ENCODE results near the gene MTLN. TPM values are rescaled to one million over a fixed set of nuclear protein-coding genes. Genes with fewer than 3 reads are reported as not detected.
"Not testable (repeated sequence)": the region's sequence is repeated elsewhere in the genome, so short reads cannot be mapped to it uniquely, and the experiment has no call there.

The MTLN gene, protein sequence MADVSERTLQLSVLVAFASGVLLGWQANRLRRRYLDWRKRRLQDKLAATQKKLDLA
- total RNA-seq (20.2 and 42.1 TPM in 2 replicates), polyA plus RNA-seq (77.2 and 78.9 TPM in 2 replicates)

DNA sequence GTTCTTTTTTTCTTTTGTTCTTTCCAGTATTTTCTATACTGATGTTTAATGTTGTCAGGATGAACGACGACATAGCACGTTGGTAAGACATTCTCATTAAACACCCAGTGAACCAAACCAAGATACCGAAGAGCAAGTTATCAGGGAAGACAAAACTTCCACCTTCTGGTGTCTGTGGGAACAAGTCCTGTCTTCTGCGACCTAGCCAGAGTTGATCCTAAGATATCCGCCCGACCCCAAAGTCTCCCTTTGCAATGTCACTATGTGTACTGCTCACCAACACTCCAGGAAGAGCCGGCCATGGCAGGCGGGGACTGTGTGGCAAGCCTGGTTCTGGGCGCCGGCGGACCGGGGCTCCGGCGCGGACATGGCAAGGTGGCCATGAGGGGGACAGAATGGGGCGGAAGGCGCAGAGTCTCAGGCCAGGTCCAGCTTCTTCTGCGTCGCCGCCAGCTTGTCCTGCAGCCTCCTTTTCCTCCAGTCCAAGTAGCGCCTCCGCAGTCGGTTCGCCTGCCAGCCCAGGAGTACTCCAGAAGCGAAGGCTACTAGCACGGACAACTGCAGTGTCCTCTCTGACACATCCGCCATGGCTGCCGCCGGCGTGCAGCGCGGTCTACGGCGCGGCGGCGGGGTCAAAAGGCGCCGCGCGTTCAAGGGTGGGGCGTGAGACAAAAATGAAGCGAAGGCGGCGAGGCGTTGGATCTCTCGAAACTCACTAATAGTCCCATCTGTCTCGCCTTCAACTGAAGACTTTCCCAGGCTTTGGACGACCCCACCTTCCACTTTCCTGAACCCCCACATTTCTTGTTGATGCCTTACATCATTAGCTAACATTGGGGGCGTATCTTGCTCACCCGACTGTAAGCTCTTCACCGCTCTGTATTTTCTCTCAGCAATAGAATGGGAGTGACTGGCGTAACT lies at the start of gene MTLN:
Gene MTLN (minus strand): TSS at position 610 of the 921 bp plus-strand sequence. CDS start 22 bp downstream, at position 588.
- peaks cover 4% of the 10 kb centered on the region for H3K27me3 ChIP-seq
- H3K4me1 ChIP-seq (ENCODE audit: insufficient read depth) = peaks cover 9% of the 10 kb centered on the region
- peaks cover 9% of the 10 kb centered on the region for H3K79me2 ChIP-seq
- H2AFZ ChIP-seq = peak within 1 kb of the TSS; percentile 66
- H3K4me3 ChIP-seq = peak within 1 kb of the TSS; percentile 77
- no peaks in the 10 kb centered on the region for H3K9me3 ChIP-seq (ENCODE audit: low read depth)
- WGBS (ENCODE audit: low lambda C conversion rate, missing lambda C conversion rate) = 4% methylated on average over 54 of the region's 54 CpGs
- peak within 1 kb of the TSS; percentile 89 for H3K27ac ChIP-seq
- no peaks in the 10 kb centered on the region for H4K20me1 ChIP-seq (ENCODE audit: insufficient read depth, poor library complexity, severe bottlenecking)
- DNase-seq (ENCODE audit: low spot score) = peak; percentile 82
- no peaks in the 10 kb centered on the region for H3K36me3 ChIP-seq (replicated peaks; ENCODE audit: insufficient read depth, low read depth)
- peak within 1 kb of the TSS; percentile 88 for H3K4me2 ChIP-seq
- no peaks in the 10 kb centered on the region for H3K9me2 ChIP-seq (replicated peaks; ENCODE audit: insufficient read depth)
- no peak for TF ChIP-seq EZH2phosphoT487 (IDR thresholded peaks at IDR 0.05; ENCODE audit: low read depth, severe bottlenecking, unreplicated experiment)
- TF ChIP-seq EZH2 (IDR thresholded peaks at IDR 0.05; ENCODE audit: borderline replicate concordance) = no peak
- TF ChIP-seq, protein P1, sequence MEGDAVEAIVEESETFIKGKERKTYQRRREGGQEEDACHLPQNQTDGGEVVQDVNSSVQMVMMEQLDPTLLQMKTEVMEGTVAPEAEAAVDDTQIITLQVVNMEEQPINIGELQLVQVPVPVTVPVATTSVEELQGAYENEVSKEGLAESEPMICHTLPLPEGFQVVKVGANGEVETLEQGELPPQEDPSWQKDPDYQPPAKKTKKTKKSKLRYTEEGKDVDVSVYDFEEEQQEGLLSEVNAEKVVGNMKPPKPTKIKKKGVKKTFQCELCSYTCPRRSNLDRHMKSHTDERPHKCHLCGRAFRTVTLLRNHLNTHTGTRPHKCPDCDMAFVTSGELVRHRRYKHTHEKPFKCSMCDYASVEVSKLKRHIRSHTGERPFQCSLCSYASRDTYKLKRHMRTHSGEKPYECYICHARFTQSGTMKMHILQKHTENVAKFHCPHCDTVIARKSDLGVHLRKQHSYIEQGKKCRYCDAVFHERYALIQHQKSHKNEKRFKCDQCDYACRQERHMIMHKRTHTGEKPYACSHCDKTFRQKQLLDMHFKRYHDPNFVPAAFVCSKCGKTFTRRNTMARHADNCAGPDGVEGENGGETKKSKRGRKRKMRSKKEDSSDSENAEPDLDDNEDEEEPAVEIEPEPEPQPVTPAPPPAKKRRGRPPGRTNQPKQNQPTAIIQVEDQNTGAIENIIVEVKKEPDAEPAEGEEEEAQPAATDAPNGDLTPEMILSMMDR (IDR thresholded peaks at IDR 0.05; ENCODE audit: poor library complexity) = no peak

DNA sequence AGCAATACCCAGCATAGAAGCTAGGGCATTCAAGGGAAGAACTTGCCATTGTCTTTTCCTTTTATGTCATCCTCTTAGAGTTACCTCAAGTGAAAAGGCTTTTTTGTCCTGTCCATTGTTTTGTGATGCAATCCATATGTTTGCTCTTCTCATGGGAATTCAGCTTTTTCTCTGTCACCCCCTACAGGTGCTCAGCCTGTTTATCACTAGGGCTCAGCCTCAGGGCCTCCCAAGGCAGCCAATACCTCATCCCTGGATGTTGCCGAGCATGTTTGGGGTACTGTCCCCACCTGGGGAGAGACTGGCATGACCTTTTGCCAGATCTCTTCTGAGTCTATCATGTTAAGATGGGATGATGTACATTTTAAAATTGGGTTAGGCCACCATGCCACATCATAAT lies 49.6 kb upstream of the MTLN start:
- H3K4me3 ChIP-seq; H3K27ac ChIP-seq; H3K9me2 ChIP-seq (replicated peaks; ENCODE audit: insufficient read depth); H3K36me3 ChIP-seq (replicated peaks; ENCODE audit: insufficient read depth, low read depth); H3K79me2 ChIP-seq; H2AFZ ChIP-seq; H3K9me3 ChIP-seq (ENCODE audit: low read depth); H4K20me1 ChIP-seq (ENCODE audit: insufficient read depth, poor library complexity, severe bottlenecking); H3K4me1 ChIP-seq (ENCODE audit: insufficient read depth); H3K4me2 ChIP-seq; H3K27me3 ChIP-seq; DNase-seq (ENCODE audit: low spot score): not testable (repeated sequence)
- WGBS (ENCODE audit: low lambda C conversion rate, missing lambda C conversion rate) = no CpG with 5 or more reads among the region's 1 CpG

DNA sequence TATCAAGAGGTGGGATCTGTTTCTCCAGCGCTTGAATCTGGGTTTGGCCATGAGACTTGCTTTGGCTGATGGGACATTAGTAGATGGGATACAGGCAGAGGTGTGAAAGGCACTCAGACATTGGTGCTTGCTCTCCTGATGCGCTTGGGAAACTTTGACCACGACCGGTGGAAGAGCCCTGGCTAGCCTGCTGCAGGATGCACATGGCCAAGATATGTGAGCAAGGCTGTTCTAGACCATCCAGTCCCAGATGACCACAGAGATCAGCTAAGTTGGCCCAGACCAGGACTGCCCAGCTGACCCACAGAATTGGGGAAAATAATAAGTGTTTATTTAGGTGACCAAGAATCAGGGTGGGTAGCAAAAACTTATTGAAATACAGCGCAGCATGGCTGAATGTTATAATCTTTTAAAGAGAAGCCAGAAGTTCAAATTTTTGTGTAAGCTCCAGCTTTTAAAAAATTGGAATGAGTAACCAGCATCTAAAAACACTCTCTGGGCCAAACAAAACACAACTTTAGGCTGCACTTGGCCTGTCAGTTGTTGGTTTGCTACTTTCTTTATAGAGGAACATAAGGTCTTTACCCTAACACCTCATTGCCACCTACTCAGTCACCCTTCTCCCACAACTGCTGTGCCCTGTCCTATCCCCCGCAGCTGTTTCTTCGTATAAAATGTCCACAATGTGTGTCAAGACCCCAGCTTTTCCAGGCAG lies 35.9 kb upstream of the MTLN start:
- not testable (repeated sequence) for H3K9me2 ChIP-seq (replicated peaks; ENCODE audit: insufficient read depth); H3K27me3 ChIP-seq; H3K4me3 ChIP-seq; H3K9me3 ChIP-seq (ENCODE audit: low read depth); H3K79me2 ChIP-seq; H3K4me2 ChIP-seq; H3K27ac ChIP-seq; H2AFZ ChIP-seq; H3K36me3 ChIP-seq (replicated peaks; ENCODE audit: insufficient read depth, low read depth); H3K4me1 ChIP-seq (ENCODE audit: insufficient read depth); H4K20me1 ChIP-seq (ENCODE audit: insufficient read depth, poor library complexity, severe bottlenecking); DNase-seq (ENCODE audit: low spot score)
- 96% methylated on average over 4 of the region's 7 CpGs for WGBS (ENCODE audit: low lambda C conversion rate, missing lambda C conversion rate)

DNA sequence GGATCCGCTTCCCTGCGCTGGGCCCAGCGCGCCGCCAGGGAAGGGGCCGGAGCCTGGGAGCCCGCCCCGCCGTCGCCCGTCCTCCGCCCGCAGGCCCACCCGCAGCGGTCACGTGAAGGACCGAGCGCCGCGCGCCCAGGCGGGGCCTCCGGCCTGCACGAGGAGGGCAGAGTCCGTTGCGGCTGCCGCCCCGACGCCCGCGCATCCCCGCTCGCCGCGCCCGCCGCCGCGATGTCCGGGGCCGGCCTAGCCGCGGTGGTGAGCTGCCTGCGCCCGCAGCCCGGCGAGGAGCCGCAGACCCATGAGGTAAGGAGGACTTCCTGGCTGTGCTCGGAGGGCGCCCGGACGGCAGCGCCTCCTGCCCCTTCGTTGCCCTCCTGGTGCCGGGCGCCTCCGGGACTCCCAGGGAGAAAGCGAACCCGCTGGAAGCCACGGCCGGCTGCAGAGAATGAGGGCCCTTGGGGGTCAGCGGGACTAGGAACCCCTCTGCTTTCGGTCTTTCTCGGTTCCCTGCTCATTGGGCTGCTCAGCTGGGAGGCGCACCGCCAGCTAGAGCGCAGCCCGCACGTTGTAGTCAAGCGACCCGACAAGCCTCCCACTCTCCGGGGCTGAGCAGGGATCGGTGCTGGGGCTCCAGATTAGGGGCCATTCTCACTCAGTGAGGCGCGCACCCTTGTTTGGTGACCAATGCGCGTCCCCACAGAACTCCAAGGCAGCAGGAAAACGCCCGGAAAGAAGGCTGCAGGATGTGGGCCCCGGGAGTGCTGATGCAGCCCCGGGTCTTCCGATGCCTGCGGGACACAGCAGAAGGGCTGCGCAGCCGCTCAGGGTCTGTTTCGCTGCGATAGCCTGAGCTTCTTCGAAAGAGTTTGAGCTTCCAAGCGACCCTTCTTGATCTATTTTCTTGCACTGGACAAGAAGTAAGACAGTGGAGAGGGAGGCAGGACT lies 33.4 kb upstream of the MTLN start:
- not testable (repeated sequence) for H3K27ac ChIP-seq; H2AFZ ChIP-seq; DNase-seq (ENCODE audit: low spot score); H3K27me3 ChIP-seq; H3K4me2 ChIP-seq; H4K20me1 ChIP-seq (ENCODE audit: insufficient read depth, poor library complexity, severe bottlenecking); H3K4me3 ChIP-seq; H3K79me2 ChIP-seq; H3K36me3 ChIP-seq (replicated peaks; ENCODE audit: insufficient read depth, low read depth); H3K9me2 ChIP-seq (replicated peaks; ENCODE audit: insufficient read depth); H3K4me1 ChIP-seq (ENCODE audit: insufficient read depth); H3K9me3 ChIP-seq (ENCODE audit: low read depth)
- WGBS (ENCODE audit: low lambda C conversion rate, missing lambda C conversion rate) = no CpG with 5 or more reads among the region's 89 CpGs

DNA sequence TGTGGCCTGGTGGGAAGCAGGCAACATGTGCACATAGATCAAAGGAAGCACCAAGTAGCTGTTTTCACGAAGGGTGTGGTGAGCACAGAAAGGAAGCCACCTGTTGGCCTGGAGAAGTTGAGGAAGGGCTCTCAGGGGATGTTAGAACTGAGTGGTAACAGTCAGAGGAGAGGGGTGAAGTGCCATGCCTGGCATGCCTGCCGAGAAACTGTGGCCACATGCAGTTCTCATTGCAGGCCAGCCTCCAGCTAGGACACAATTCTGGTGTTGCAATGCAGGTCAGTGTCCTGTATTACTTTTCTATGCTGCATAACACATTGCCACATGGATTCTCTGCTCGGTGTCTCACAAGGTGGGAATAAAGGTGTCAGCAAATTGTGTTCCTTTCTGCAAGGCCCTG lies 30.9 kb upstream of the MTLN start:
- not testable (repeated sequence) for H3K4me3 ChIP-seq; H3K9me3 ChIP-seq (ENCODE audit: low read depth); H2AFZ ChIP-seq; H3K79me2 ChIP-seq; H4K20me1 ChIP-seq (ENCODE audit: insufficient read depth, poor library complexity, severe bottlenecking); H3K4me2 ChIP-seq; H3K27ac ChIP-seq; H3K9me2 ChIP-seq (replicated peaks; ENCODE audit: insufficient read depth); H3K27me3 ChIP-seq; H3K36me3 ChIP-seq (replicated peaks; ENCODE audit: insufficient read depth, low read depth); DNase-seq (ENCODE audit: low spot score); H3K4me1 ChIP-seq (ENCODE audit: insufficient read depth)
- WGBS (ENCODE audit: low lambda C conversion rate, missing lambda C conversion rate) = no CpG with 5 or more reads among the region's 3 CpGs

DNA sequence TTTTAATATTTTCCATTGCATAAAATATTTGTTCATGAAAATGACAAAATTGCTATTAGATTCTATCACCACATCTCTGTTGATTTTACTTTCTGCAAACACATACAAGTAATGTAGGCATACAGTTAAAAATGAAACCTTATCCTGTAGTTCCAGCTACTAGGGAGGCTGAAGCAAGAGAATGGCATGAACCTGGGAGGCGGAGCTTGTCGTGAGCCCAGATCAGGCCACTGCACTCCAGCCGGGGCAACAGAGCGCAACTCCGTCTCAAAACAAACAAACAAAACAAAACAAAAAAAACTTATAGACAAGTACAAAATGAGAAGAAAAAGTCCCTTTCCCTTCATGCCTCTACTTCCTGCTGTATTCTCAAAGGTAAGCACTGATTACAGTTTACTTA lies 22.2 kb upstream of the MTLN start:
- 46% methylated on average over 4 of the region's 5 CpGs for WGBS (ENCODE audit: low lambda C conversion rate, missing lambda C conversion rate)
- H3K27ac ChIP-seq; H3K36me3 ChIP-seq (replicated peaks; ENCODE audit: insufficient read depth, low read depth): not testable (repeated sequence)

DNA sequence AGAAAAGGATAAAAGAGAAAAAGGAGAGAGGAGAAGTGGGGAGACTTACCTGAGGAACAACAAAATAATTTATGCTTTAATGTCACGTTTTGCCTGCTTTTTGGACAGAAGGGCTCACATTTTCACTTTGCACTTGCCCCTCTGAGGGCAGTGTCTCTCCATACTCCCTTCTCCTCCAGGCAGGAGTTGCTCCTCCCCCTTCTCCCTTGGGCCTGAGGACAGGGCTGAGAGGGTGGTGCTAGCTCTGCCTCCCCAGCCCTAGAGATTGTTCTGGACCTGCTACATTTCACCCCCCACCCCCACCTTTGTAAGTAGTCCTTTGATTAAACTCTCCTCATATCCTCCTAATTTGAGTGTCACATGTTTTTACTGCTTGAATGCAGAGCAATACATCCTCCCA lies 17.5 kb upstream of the MTLN start:
- no CpG with 5 or more reads among the region's 1 CpG for WGBS (ENCODE audit: low lambda C conversion rate, missing lambda C conversion rate)

More for the DNA sequence above, 22.2 kb upstream of the MTLN start:
- not testable (repeated sequence) for H4K20me1 ChIP-seq (ENCODE audit: insufficient read depth, poor library complexity, severe bottlenecking); H3K79me2 ChIP-seq; H3K4me2 ChIP-seq; H3K9me3 ChIP-seq (ENCODE audit: low read depth); DNase-seq (ENCODE audit: low spot score); H3K4me3 ChIP-seq; H3K27me3 ChIP-seq; H3K9me2 ChIP-seq (replicated peaks; ENCODE audit: insufficient read depth); H3K4me1 ChIP-seq (ENCODE audit: insufficient read depth); H2AFZ ChIP-seq

More for the DNA sequence above, 17.5 kb upstream of the MTLN start:
- H4K20me1 ChIP-seq (ENCODE audit: insufficient read depth, poor library complexity, severe bottlenecking); H2AFZ ChIP-seq; H3K4me2 ChIP-seq; H3K36me3 ChIP-seq (replicated peaks; ENCODE audit: insufficient read depth, low read depth); H3K27me3 ChIP-seq; H3K9me2 ChIP-seq (replicated peaks; ENCODE audit: insufficient read depth); H3K79me2 ChIP-seq; H3K9me3 ChIP-seq (ENCODE audit: low read depth); H3K4me1 ChIP-seq (ENCODE audit: insufficient read depth); H3K27ac ChIP-seq; H3K4me3 ChIP-seq; DNase-seq (ENCODE audit: low spot score): not testable (repeated sequence)

All from hepatocyte (in vitro differentiated cells).